Choroid plexus epithelial cell (primary cell): ENCODE data around the gene HPN.
"Not testable (repeated sequence)": the region's sequence is repeated elsewhere in the genome, so short reads cannot be mapped to it uniquely, and the experiment has no call there.

ENCODE experiments used
- DNase-seq: peaks from one replicate; pipeline ENCODE4 v3.0.0-alpha.2; 2010; ENCODE audit warnings: low read depth
- H3K4me3 ChIP-seq: 2 replicates; pipeline ENCODE4 v1.5.1; 2011; ENCODE audit warnings: low read depth, mild to moderate bottlenecking, control low read depth, low read length, moderate library complexity
- CTCF ChIP-seq: conservative IDR thresholded peaks from 2 replicates; pipeline ENCODE4 v1.5.1; 2011; ENCODE audit warnings: low read depth, mild to moderate bottlenecking, control low read depth, inconsistent platforms, low read length, moderate library complexity

HPN gene

GRCh38 chr19:35095667-35096368 lies 54.3 kb downstream of the HPN start:
- H3K4me3 ChIP-seq, result no peak overlapping the region
- no peak for DNase-seq
- TF ChIP-seq CTCF, result no peak

GRCh38 chr19:35098413-35099049 lies 57.0 kb downstream of the HPN start:
- no peak overlapping the region for H3K4me3 ChIP-seq
- TF ChIP-seq CTCF, result no peak
- DNase-seq, result no peak

GRCh38 chr19:35099155-35099896 lies 57.8 kb downstream of the HPN start:
- no peak for TF ChIP-seq CTCF
- H3K4me3 ChIP-seq, result no peak overlapping the region
- no peak for DNase-seq

- DNase-seq, result no peak
- TF ChIP-seq CTCF, result no peak
- H3K4me3 ChIP-seq, result no peak overlapping the region
Measured at GRCh38 chr19:35099897-35100275, 58.4 kb downstream of the HPN start.

GRCh38 chr19:35100588-35101533 lies 59.3 kb downstream of the HPN start:
- TF ChIP-seq CTCF, result no peak
- no peak overlapping the region for H3K4me3 ChIP-seq
- no peak for DNase-seq

GRCh38 chr19:35101949-35102348 lies 60.4 kb downstream of the HPN start:
- DNase-seq, H3K4me3 ChIP-seq: not testable (repeated sequence)

- H3K4me3 ChIP-seq, DNase-seq: not testable (repeated sequence)
Measured at GRCh38 chr19:35103614-35104013, 62.1 kb downstream of the HPN start.
